HG02943 (cell line): ENCODE results near the gene TPCN2.
"Not testable (repeated sequence)": the region's sequence is repeated elsewhere in the genome, so short reads cannot be mapped to it uniquely, and the experiment has no call there.

Experiments
- ATAC-seq: cut with Tn5 transposase; IDR thresholded peaks from one replicate; pipeline ENCODE4 v1.9.1; 2021; ENCODE audit warnings: mild to moderate bottlenecking, low read depth, moderate library complexity; ENCODE audit not compliant: unreplicated experiment

Gene TPCN2

DNA sequence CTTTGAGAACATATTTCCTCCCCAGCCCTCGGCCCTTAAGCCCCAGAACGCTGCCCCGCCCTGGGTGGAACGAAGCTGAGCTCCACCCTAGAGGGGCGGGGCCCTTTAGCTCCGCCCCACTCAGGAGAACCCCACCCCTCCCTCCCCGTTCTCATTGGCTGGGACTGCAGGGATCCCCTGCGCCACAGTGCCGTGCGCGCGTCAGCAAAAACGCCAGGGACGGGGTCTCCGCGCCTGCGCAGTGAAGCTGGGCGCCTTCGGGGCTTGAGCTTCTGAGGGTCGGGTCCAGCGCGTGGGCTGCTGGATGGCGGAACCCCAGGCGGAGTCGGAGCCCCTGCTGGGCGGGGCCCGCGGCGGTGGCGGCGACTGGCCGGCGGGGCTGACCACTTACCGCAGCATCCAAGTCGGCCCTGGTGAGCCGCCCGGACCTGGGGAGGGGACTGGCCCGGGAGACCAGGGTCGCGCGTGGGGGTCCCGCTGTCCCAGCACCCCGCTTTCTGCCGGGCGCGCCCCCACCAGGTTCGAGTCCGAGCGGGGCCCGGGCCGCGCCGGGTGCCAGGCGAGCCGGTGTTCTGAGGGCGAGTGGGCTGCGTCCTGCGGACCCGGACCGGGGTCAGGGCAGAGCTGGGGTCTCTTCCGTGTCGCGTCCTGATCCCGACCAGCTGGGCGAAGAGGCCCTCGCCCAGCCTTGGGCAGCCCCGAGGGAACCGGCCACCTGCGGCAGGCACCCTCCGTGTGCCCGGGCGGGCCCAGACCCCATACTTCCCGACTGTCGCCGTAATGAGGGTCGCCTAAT lies at the start of gene TPCN2:
TSS of gene TPCN2 (plus strand) at position 239 of the 796 bp plus-strand sequence. CDS start at position 305, 66 bp downstream.
- ATAC-seq, result peak; percentile 81

DNA sequence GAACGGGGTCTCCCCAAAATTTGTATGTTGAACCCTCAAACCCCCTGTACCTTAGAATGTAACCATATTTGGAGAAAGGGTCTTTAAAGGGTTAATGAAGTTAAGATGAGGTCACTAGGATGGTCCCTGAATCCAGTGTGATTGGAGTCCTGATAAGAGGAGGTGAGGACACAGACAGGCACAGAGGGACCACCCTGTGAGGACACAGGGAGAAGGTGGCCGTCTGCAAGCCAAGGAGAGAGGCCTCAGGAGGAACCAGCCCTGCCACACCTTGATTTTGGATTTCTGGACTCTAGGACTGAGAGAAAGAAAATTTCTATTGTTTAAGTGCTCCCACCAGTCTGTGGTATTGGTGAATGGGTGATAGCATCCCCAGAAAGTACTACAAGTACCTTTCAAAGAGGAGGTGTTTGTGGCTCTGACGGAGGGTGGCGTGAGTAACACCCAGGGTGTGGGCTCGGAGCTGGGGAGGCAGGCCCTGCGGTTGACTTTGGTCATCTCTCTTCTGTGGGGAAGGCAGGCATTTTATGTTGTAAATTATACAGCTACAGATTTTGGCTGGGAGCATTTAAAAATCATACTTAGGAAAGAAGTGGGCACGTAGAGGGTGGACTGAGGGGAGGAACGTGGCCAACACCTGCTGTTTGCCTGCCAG lies 49.5 kb upstream of the TPCN2 start:
- no peak for ATAC-seq

- ATAC-seq, result not testable (repeated sequence)
Observed at GRCh38 chr11:68999748-69000355, 48.9 kb upstream of the TPCN2 start.

DNA sequence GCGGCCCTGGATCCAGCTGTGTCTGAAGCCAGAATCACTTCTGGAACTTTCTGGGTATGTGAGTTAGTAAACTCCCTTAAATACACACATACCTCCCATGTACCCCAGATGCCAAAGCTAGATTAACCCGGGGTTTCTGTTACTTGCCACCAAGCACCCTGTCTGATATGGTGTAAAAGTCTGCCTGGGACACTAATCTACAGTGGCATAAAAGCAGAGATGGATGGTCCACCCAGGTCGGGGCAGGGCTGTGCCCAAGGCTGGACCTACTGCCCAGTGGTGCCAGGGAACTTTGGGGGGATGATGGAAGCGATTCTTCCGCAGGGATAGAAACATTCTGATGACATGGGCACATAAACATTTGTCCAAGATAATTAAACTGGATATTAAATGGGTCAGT lies 48.3 kb upstream of the TPCN2 start:
- no peak for ATAC-seq

GRCh38 chr11:69000831-69001242 lies 47.9 kb upstream of the TPCN2 start:
- ATAC-seq, result no peak

GRCh38 chr11:69001243-69002081 lies 47.3 kb upstream of the TPCN2 start:
- ATAC-seq, result no peak

- no peak for ATAC-seq
Observed at GRCh38 chr11:69002110-69002569, 46.6 kb upstream of the TPCN2 start.

DNA sequence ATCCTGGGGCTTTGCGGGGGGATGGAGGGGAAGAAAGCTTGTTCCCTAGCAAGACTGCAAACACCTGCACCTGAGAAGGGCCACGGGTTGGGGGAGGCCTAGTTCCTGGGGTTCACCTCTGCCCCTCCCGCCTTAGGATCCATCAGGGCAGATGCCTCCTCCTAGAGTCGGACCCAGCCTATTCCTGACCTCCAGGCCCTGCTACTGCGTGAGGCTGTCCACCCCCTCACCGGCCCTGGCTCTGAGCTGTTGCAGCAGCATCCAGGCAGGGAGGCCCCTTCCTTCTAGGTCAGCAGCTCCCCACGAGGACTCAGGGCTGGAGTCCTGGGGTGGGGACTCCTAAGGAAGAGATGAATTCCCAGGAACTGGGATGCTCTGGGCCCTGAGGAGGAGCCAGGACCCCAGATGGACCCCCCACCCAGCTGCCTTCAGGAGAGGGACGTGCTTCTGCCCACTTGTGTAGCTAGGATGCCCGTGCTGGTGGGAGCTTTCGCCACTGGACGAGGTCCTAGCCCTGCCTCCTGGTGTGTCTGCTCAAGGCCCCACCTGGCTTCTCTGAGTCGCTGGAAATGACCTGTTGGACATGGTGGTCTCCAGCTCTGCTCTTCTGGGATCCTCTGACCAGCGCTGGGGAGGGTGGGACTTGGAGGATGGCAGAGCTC lies 46.0 kb upstream of the TPCN2 start:
- no peak for ATAC-seq

DNA sequence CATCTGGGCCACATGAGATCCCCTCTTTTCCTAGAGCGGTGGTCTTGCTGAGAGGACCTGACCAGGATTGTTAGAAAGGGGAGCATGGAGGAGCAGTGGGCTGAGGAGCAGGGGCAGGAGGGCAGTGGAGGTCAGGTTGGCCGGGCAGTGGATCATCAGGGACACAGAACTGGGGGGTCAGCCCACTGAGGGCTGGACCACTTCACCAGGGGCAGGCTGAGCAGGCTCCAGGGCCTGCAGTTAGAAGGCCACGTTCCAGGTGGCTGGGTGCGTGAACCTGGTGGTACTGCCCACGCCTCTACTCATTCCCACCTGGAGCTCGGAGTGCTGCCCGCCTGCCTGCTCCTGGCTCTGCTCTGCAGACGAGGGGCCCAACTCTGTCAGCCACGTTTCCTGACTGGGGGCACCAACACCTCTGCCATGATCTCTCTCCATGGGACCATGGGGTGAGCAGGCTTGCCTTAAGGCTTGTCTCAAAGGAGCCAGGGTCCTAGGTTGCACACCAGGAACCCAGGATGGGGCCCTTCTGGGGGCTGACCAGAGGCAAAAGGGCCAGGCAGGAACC lies 45.3 kb upstream of the TPCN2 start:
- no peak for ATAC-seq

GRCh38 chr11:69003866-69004367 lies 44.8 kb upstream of the TPCN2 start:
- ATAC-seq, result no peak

DNA sequence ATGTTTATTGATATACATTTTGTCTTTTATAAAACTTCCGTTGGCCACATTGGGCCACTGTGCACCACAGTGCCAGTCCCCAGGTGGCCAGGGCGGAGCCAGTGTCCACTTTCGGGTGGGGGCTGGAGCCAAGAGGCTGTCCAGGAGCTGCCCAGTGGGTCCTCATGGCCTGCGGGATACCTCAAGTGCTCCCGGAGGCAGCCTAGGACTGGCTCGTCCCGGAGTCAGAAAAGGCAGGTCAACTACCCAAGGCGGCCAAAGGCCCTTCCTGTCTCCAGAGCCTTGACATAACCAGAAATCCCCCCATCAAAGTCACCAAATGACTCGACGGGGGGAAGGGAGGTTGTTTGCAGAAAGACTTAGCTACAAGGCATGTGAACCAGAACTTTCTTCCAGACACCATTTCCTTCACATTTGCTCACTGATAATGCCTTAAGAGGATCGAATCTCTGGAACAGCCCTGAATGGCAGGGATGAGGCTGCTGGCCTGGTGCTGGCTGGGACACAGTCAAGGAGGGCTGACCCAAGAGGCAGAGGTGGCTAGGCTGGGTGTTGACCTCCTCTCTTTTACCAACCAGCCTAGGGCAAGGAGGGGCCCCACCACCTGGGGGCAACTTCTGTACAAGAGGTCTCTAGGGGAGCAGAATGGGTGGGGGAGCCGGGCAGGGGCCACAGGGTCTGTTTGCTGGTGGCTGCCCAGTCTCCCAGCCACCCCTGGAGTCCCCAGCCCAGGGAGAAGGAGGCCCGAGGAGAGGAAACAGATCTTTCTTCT lies 44.1 kb upstream of the TPCN2 start:
- no peak for ATAC-seq

- ATAC-seq, result no peak
Observed at GRCh38 chr11:69005183-69005630, 43.5 kb upstream of the TPCN2 start.

DNA sequence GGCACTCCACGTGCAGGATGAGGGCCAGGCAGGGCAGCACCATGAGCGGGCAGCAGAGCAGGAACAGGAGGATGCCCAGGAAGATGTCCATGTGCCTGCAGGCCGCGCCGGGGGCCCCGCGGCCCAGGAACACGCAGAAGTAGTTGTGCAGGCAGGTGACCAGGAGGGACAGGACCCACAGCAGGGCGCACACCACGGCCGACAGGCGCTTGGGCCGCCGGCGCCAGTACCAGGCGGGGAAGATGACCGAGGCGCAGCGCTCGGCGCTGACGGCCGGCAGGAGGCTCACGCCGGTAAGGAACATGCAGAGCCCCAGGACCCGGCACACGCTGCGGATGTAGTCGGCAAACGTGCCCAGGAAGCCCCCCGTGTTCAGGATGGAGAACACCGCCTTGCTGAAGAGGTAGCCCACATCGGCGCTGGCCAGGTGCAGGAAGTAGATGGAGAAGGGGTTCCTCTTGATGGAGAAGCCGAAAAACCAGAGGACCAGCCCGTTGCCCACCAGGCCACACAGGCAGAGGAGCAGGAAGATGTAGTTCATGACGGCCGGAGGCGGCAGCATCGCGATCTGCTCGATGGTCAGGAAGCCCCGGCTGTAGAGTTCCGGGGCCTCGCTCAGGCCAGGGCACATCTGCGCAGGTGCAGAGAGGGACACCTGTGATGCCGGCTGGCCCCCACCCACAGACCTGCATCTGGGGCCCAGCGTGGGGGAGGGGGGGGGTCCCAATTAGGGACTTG lies 42.9 kb upstream of the TPCN2 start:
- ATAC-seq, result no peak

- ATAC-seq, result no peak
Observed at GRCh38 chr11:69006816-69007215, 41.9 kb upstream of the TPCN2 start.

GRCh38 chr11:69007975-69008381 lies 40.8 kb upstream of the TPCN2 start:
- no peak for ATAC-seq

DNA sequence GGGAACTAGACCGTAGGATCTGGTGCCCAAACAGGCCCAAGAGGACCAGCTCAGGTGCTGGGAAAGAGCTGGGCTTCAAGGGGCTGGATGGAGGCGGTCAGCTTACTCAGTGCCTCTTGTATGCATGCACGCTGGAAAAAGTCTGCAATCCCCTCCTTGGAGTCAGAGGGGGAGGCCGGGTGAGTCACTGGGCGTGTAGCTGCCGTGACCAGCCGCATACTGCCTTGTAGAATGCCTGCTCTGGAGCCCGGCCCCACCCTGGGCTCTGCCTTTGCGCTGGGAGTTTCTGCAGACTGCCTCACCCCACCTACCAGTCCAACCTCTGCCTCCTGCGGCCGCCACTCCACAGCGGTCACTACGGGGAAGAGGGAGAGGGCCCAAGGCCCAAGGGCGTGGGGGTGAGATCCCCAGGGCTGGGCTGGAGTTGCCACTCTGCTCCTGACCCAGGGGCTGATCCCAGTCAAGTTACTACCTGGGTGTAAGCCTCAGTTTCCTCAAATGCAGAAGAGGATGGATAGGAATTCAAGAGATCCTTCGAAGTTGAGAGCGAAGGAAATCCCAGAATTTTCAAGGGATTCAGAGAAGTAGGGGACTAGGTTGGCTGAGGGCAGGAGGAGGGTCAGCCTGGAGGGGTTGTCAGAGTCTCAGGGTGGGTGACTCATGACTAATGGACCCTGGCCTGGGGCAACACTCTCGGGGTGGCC lies 39.8 kb upstream of the TPCN2 start:
- ATAC-seq, result no peak

DNA sequence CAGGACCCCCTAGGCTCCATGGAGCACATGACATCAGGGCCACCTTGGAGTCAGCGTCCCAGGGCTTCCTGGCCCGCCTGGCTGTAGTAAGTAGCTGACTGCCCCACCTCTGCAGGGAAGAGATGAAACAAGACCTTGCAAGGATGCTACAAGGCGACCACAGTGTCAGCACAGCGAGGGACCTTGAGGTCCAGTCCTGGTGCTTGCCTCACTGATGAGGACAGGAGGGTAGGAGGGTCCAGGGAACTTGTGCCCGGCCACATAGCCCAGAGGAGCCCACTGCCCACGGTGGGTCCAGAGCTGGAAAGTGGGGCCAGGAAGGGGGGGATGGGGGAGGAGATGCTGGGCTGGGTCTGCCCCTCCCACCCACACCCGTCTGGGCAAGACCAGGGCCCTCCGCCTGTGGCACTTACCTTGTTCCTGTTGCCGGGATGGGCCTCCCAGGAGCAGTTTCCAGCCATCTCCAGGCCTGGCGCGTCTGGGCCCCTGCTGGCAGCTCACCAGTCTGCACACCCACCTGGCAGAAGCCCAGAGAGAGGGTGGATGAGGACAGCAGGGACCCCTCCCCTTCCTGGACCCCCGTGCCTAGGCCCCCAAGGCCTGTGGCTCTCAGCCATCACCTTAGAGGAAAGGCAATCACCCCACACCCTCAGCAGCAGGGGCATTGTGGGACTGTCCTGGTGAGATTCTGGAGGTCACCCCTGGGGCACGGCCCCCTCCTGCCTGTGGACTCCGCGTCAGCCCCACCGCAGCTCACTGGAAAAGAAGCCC lies 39.1 kb upstream of the TPCN2 start:
- ATAC-seq, result no peak
